ENCODE data around the gene C6orf141.
"Not testable (repeated sequence)": the region's sequence is repeated elsewhere in the genome, so short reads cannot be mapped to it uniquely, and the experiment has no call there.

C6orf141 gene

GRCh38 chr6:49582529-49582928 is 32.1 kb downstream of the C6orf141 start:
- no peak for DNase-seq

- not testable (repeated sequence) for DNase-seq
Measured at GRCh38 chr6:49587262-49587661, 36.8 kb downstream of the C6orf141 start.
